GM13977 (cell line): ENCODE data around the gene KLHL1.
A peak's percentile ranks its signal among the peaks of the same experiment; 100 is the strongest.

Experiments
- DNase-seq: peaks from one replicate; pipeline ENCODE4 v3.0.0; 2012; ENCODE audit warnings: low spot score
- CTCF ChIP-seq: IDR thresholded peaks from 2 replicates; pipeline ENCODE4 v1.5.1; 2012; ENCODE audit warnings: mild to moderate bottlenecking, control low read depth; ENCODE audit not compliant: insufficient read depth; ENCODE audit errors: extremely low read depth, missing control alignments
- in situ Hi-C: fragments of 300-500 bp; cut with MboI; formaldehyde crosslinking; loops from one replicate; pipeline ENCODE4 v1.12.0; 2022; ENCODE audit warnings: low sequenced_read_pairs, low pct_unique_long_range_greater_than_20kb, mixed read lengths, inconsistent platforms; ENCODE audit not compliant: unreplicated experiment

The KLHL1 gene

DNA sequence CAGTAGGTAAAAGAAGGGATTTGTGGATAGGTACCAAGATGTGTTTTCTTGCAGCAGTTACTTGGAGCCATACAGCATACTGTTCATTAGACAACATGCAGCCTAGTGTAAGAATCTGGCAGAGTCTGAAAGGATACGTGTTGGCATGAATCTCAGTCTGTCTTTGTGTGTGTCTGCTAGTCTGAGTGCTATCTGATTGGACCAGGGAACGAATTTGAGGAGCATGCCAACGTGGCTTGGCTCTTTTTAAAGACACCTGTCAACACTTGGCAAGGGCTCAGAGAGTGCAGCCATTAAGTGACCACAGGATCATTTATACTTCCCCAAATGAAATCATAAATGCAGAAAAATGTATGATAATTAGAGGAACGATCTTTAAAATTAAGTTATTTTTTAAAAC, 28.2 kb downstream of the KLHL1 start:
- no peak for DNase-seq
- in situ Hi-C loops = no loop called here
- TF ChIP-seq CTCF = no peak

DNA sequence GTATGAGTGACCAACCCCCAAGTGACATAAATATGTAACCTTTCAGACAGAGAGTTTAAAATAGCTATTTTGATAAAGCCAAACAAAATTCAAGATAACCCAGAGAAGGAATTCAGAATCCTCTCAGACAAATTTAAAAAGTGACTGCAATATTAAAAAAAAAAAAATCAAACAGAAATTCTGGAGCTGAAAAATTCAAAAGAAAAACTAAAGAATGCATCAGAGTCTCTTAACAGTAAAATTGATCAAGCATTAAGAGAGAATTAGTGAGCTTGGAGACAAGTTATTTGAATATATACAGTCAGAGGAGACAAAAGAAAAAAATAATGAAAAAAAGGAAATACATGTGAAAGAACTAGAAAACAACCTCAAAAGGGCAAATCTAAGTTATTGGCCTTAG, 53.7 kb downstream of the KLHL1 start:
- no peak for DNase-seq
- no peak for TF ChIP-seq CTCF
- in situ Hi-C loops = no loop called here

DNA sequence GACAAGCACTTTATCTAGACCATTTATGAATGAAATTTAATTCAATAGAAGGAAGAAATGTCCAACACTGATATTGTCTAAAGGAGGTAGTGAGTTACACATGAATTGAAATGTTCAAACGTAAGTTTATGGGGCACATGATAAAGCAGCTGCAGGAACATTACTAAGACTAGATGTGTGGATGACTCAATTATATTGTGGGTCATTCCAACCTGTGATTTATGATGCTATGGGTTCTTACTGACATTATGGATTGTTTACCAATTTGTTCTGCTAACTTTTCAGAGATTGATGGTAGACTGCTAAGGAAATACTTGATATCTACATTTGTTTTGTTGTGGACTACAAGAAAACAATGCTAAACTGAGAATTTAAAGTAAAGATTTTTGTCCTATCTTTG, 56.7 kb downstream of the KLHL1 start:
- no peak for DNase-seq
- in situ Hi-C loops = no loop called here
- no peak for TF ChIP-seq CTCF

DNA sequence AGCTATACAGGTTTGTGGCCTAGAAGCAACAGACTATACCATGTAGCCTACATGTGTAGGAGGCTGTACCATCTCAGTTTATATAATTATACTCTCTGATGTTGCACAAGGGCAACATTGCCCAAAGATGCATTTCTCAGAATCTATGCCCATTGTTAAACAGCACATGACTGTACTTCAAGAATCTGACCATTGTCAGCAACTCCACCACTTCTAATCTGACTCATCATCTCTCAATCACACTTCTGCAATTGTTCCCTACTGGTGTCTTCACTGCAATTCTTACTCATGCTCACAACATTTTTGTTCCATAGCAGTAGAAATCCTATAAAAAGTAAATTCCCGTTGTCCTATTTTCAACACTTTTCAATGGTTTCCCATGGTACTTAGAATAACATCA, 64.6 kb downstream of the KLHL1 start:
- in situ Hi-C loops = no loop called here
- DNase-seq = peak; percentile 5
- TF ChIP-seq CTCF = no peak

DNA sequence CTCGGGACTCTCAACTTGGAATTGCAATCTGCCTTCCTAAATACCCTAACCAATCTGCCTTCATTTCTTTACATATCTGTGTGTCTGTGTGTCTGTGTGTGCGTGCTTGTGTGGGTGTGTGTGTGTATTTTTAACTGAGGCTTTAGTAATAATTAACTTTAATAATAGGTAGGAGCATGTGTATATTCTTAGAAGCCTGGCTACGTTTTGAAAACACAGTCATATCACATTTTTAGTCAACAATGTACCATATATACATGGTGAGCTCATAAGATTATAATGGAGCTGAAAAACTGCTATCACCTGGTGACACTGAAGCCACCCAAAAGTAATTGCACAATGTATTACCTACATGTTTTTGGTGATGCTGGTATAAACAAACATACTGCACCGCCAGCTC, 66.1 kb downstream of the KLHL1 start:
- no peak for DNase-seq
- no peak for TF ChIP-seq CTCF
- in situ Hi-C loops = no loop called here

DNA sequence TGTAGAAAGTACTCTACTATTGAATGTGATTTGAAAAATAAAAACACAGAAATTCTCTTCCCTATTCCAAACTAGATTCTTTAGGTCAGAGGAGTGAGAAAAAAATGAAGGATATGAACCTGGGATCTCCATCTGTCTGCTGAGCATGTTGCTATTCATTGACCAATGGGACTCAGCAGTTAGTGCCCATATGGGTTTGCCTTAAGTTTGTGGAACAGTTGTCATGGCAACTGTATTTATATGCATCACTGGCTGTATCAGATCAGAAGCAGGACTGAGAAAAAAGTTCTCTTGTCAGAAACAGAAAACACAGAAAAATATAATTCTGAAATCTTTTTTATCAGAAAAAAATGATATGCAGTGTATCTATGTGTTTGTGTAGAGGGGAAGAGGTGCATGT, 74.0 kb downstream of the KLHL1 start:
- in situ Hi-C loops = no loop called here
- no peak for DNase-seq

More for the DNA sequence above, 74.0 kb downstream of the KLHL1 start:
- TF ChIP-seq CTCF = no peak
